ENCODE data around the gene FH. TPM values are rescaled to one million over a fixed set of nuclear protein-coding genes. Genes with fewer than 3 reads are reported as not detected.

The FH gene
- total RNA-seq = 10 to 100 TPM; 50.8 to 51.6 TPM

DNA sequence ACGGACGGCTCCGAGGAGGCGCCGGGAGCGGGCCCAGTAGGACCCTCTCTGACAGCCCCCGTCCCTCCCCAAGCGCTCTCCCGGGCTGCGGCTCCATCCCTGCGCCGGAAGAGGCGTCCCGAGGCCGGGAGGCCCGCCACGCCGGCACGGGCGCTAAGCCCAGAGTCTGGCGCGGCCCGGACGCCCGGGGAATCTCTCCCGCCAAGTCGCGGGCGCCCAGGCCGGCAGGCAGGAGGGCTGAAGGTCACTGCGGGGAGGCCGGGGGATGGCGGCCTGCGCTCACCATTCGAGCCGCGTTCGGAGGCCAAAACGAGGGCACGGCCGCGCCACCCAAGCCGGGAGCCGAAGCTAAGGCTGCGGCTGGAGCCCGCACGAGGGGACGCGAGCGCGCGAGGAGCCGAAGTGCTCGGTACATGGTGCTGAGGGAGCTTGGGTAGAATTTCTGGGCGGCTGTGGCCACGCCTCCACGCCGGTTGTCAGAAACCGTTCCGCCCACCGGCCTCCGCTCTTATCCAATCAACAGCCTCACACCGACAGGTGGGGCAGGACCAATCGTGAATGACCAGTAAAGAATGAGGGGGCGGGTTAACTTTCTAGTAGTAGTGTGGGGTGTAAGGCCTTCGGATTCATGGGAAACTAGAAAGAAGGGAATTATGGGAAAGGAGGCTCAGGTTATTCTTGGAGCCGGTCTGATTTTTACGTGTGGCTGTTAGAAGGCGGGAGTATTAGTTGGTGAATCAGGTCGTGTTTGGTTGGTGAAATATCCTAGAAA, at the start of gene FH:
Gene FH, minus strand, starts transcription at position 448 of the 772 bp plus-strand sequence. Its CDS starts 33 bp downstream, at position 415.

DNA sequence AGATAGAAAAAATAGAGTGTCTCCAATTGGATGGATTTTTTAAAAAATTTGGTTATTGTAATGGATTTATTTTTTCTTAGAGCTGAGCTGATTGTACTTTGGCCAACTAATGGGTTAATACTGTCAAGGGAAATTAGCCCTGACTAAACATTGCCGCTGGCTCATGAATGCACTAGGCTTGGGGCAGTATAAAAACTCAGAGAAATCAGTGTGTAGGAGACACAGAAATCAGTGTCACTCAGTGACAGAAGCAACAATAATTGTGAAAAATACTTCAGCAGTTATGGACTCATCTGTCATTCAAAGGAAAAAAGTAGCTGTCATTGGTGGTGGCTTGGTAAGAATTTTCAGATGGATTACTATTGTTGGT, 12.6 kb upstream of the FH start, which contains the start of gene KMO:
Gene KMO, plus strand, starts transcription at position 217 of the 370 bp plus-strand sequence. Its CDS starts 67 bp downstream, at position 284.

Other genes starting within 250 kb of the FH start
- gene RGS7, start 162.6 kb downstream of the FH start, total RNA-seq = not detected
- gene KMO, start 12.6 kb upstream of the FH start, total RNA-seq = not detected
- 10 to 100 TPM; 15.4 to 15.9 TPM for gene CHML, start 120.6 kb upstream of the FH start, total RNA-seq
- 10 to 100 TPM; 12.6 to 12.9 TPM for gene OPN3, start 120.6 kb upstream of the FH start, total RNA-seq
- gene WDR64, start 132.5 kb upstream of the FH start, total RNA-seq = under 1 TPM in 1 of 2 experiments, not detected in 1; 0.10 TPM

Data from activated naive CD4-positive, alpha-beta T cell treated with anti-CD3 and anti-CD28 coated beads, Interleukin-2, amount 10 ng/mL, durations not matched to agents 5 hours and 36 hours (primary cell).